CD4-positive, alpha-beta T cell (primary cell): ENCODE measurements around the gene SYT2. TPM values are rescaled to one million over a fixed set of nuclear protein-coding genes. Genes with fewer than 3 reads are reported as not detected.

Experiments
- ATAC-seq: fragments of 200-7000 bp; cut with Tn5 transposase; one replicate; pipeline ENCODE4 v1.10.0; 2022; ENCODE audit warnings: mild to moderate bottlenecking; ENCODE audit not compliant: poor library complexity
- CTCF ChIA-PET: fragments of 350-600 bp; sonication (Branson Sonifier 250); formaldehyde crosslinking; loops from one replicate; lab custom pipeline; 2021; ENCODE audit warnings: antibody characterized with exemption, inconsistent platforms; lab: Charles Lee
- POLR2A ChIA-PET: fragments of 350-600 bp; sonication (Branson Sonifier 250); formaldehyde crosslinking; loops from one replicate; lab custom pipeline; 2021; ENCODE audit warnings: antibody characterized with exemption, inconsistent platforms; lab: Charles Lee
- DNase-seq, 14 experiments: peaks; one replicate each; pipeline ENCODE4 v3.0.0-alpha.2; 2013 to 2020; ENCODE audit warnings: mixed read lengths in 2 of 14
- H3K27ac ChIP-seq, 2 donors: one replicate each; pipeline versions ENCODE4 v1.5.1 to v1.7.0; 2013; ENCODE audit warnings: low read length in 2 of 2, low read depth in 1 of 2, mild to moderate bottlenecking in 1 of 2
- H3K27me3 ChIP-seq, 2 experiments: 1 replicate in 1 of 2; 2 replicates in 1 of 2; pipeline versions ENCODE4 v1.6.1 to v1.7.0; 2013; ENCODE audit warnings: low read length in 2 of 2, control low read depth in 1 of 2, mild to moderate bottlenecking in 1 of 2, moderate library complexity in 1 of 2; ENCODE audit not compliant: insufficient read depth in 2 of 2, control insufficient read depth in 1 of 2
- H3K36me3 ChIP-seq: one replicate; pipeline ENCODE4 v1.6.1; 2013; ENCODE audit warnings: low read length, control low read depth; ENCODE audit not compliant: insufficient read depth
- H3K4me1 ChIP-seq: one replicate; pipeline ENCODE4 v1.6.1; 2013; ENCODE audit warnings: low read length, control low read depth; ENCODE audit not compliant: insufficient read depth
- H3K4me3 ChIP-seq: one replicate; pipeline ENCODE4 v1.5.1; 2013; ENCODE audit warnings: mild to moderate bottlenecking, low read length, moderate library complexity
- H3K9me3 ChIP-seq, 2 experiments: 1 replicate in 1 of 2; 2 replicates in 1 of 2; pipeline versions ENCODE4 v1.6.1 to v1.7.0; 2013; ENCODE audit warnings: low read length in 2 of 2, mild to moderate bottlenecking in 2 of 2, control low read depth in 1 of 2, moderate library complexity in 1 of 2; ENCODE audit not compliant: control insufficient read depth in 1 of 2, insufficient read depth in 1 of 2
- H3K27ac Mint-ChIP-seq: one replicate; pipeline ENCODE4 v1.8.0; 2020; ENCODE audit warnings: mixed read lengths
- H3K27me3 Mint-ChIP-seq: one replicate; pipeline ENCODE4 v1.8.0; 2021; ENCODE audit warnings: mixed read lengths
- H3K36me3 Mint-ChIP-seq: one replicate; pipeline ENCODE4 v1.8.0; 2021; ENCODE audit warnings: low read depth, mixed read lengths
- H3K4me1 Mint-ChIP-seq: one replicate; pipeline ENCODE4 v1.8.0; 2021; ENCODE audit warnings: low read depth, mixed read lengths
- H3K4me3 Mint-ChIP-seq: one replicate; pipeline ENCODE4 v1.8.0; 2020; ENCODE audit warnings: mild to moderate bottlenecking, mixed read lengths
- H3K9me3 Mint-ChIP-seq: one replicate; pipeline ENCODE4 v1.8.0; 2020; ENCODE audit warnings: mixed read lengths
- intact Hi-C, 2 experiments: fragments of 100-400 bp; cut with DNase I in 1 of 2; cut with micrococcal nuclease in 1 of 2; formaldehyde crosslinking; loops; one replicate each; pipeline versions ENCODE4 v1.15.1 to v1.9.0; 2023 to 2025; cut with DNase I, micrococcal nuclease
- total RNA-seq, 174 experiments: library from RNA in 2 of 174; stranded (reverse) in 2 of 174; gene quantifications; one replicate each; pipeline ENCODE4 v1.2.3 and lab custom pipeline; 2021 to 2026
- TF ChIP-seq, protein P1 (sequence below): fragments of 200-600 bp; IDR thresholded peaks from one replicate; pipeline ENCODE4 v1.8.0; 2022; ENCODE audit warnings: antibody characterized with exemption, mild to moderate bottlenecking

Gene SYT2
- total RNA-seq, 2 experiments from 2014 or later: not detected

DNA sequence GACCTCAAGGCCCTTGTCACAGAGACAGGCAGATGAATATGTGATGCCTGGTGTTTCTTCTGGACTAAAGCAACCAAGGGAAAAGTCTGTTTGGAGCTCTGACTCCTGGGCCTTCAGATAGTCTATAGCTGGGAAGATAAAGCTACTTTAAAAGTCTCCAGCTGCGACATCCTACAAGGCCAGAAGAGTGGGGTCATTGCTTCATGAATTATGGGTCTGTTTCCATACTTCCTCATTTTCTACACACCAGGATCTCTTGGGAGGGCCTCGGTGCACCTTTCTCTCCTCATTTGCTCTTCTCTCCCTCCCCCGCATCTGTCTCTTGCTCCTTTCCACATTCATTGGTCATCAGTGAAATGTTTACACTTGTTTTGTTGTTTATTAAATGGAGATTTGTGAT lies 44.8 kb downstream of the SYT2 start:
- DNase-seq (no peak), ATAC-seq (no peak)
- POLR2A ChIA-PET: no interaction called here
- no peak overlapping the region for H3K27ac ChIP-seq
- peaks cover 7 to 15% of the 10 kb centered on the region in 2 experiments for H3K27me3 ChIP-seq
- CTCF ChIA-PET: no interaction called here
- no peaks in the 10 kb centered on the region for H3K36me3 ChIP-seq
- Mint-ChIP-seq H3K27me3 (peaks cover 61% of the 10 kb centered on the region), H3K36me3 (no peaks in the 10 kb centered on the region), H3K4me1 (no peaks in the 10 kb centered on the region), H3K4me3 (no peak overlapping the region), H3K9me3 (no peaks in the 10 kb centered on the region), H3K27ac (no peak overlapping the region)
- no peaks in the 10 kb centered on the region for H3K4me1 ChIP-seq
- no peaks in the 10 kb centered on the region for H3K9me3 ChIP-seq
- H3K4me3 ChIP-seq: no peak overlapping the region
- TF ChIP-seq, protein P1, sequence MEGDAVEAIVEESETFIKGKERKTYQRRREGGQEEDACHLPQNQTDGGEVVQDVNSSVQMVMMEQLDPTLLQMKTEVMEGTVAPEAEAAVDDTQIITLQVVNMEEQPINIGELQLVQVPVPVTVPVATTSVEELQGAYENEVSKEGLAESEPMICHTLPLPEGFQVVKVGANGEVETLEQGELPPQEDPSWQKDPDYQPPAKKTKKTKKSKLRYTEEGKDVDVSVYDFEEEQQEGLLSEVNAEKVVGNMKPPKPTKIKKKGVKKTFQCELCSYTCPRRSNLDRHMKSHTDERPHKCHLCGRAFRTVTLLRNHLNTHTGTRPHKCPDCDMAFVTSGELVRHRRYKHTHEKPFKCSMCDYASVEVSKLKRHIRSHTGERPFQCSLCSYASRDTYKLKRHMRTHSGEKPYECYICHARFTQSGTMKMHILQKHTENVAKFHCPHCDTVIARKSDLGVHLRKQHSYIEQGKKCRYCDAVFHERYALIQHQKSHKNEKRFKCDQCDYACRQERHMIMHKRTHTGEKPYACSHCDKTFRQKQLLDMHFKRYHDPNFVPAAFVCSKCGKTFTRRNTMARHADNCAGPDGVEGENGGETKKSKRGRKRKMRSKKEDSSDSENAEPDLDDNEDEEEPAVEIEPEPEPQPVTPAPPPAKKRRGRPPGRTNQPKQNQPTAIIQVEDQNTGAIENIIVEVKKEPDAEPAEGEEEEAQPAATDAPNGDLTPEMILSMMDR: no peak
- intact Hi-C loops: no loop called here

DNA sequence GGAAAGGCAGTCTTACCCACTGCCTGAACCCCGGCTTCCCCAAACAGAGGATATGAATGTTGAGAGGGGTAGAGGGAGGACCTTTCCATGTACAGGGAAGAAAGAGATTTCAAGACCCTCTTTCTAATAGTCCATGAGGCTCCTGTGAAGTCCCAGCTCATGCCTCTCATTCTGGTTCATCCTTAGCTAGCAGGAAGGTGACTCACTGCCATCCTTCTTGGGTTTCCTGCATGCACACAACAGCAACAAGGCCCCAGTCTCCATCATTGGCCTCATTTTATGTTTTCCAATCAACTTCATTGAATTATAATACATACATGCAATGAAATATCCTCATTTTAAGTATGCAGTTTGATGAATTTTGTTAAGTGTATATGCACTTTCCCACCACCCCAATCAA lies 46.2 kb downstream of the SYT2 start:
- H3K4me3 Mint-ChIP-seq: no peak overlapping the region
- no peaks in the 10 kb centered on the region for H3K36me3 Mint-ChIP-seq
- no peaks in the 10 kb centered on the region for H3K36me3 ChIP-seq
- no peak overlapping the region for H3K4me3 ChIP-seq
- H3K27ac ChIP-seq: no peak overlapping the region
- intact Hi-C loops: no loop called here
- no peaks in the 10 kb centered on the region for H3K9me3 Mint-ChIP-seq
- ChIA-PET CTCF (no interaction called here), POLR2A (no interaction called here)
- H3K4me1 Mint-ChIP-seq: no peaks in the 10 kb centered on the region
- H3K4me1 ChIP-seq: no peaks in the 10 kb centered on the region
- TF ChIP-seq, protein P1: no peak
- DNase-seq (no peak), ATAC-seq (no peak)
- peaks cover 62% of the 10 kb centered on the region for H3K27me3 Mint-ChIP-seq
- peaks cover 7 to 15% of the 10 kb centered on the region in 2 experiments for H3K27me3 ChIP-seq
- H3K9me3 ChIP-seq: no peaks in the 10 kb centered on the region
- H3K27ac Mint-ChIP-seq: no peak overlapping the region

DNA sequence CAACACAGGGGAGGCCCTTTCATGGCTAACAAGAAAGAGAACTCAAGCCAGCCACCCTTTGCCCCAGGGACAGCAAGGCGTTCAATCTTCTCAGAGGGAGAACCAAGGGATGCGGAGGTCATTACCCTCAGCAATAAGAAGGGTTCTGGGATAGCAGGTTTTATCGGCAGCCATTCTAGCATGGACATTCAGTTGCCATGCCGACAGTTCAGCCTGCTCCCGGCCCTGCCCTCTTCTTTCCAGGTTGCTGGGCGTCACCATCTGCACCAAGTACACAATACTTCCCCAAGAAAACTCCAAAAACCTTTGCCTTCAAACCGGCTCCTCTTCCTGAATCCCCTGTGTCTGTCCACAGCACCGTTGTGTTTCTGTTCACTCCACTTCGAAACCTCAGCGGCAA lies 47.1 kb downstream of the SYT2 start:
- Histone ChIP-seq H3K4me1 (no peaks in the 10 kb centered on the region), H3K27ac (no peak overlapping the region), H3K36me3 (no peaks in the 10 kb centered on the region), H3K9me3 (no peaks in the 10 kb centered on the region), H3K27me3 (peaks cover 7 to 15% of the 10 kb centered on the region in 2 experiments), H3K4me3 (no peak overlapping the region)
- H3K9me3 Mint-ChIP-seq: no peaks in the 10 kb centered on the region
- DNase-seq (no peak), ATAC-seq (no peak)
- no peaks in the 10 kb centered on the region for H3K36me3 Mint-ChIP-seq
- H3K4me1 Mint-ChIP-seq: no peaks in the 10 kb centered on the region
- ChIA-PET POLR2A (no interaction called here), CTCF (no interaction called here)
- TF ChIP-seq, protein P1: no peak
- H3K4me3 Mint-ChIP-seq: no peak overlapping the region
- H3K27ac Mint-ChIP-seq: no peak overlapping the region
- peaks cover 62% of the 10 kb centered on the region for H3K27me3 Mint-ChIP-seq
- intact Hi-C loops: no loop called here
